TTC549 (cell line): ENCODE data around the gene ANP32A.

Experiments
- FAIRE-seq: peaks from 2 replicates; lab custom pipeline; 2012; peaks lifted over from hg19 to GRCh38; lab: Jason Lieb, UNC

Gene ANP32A

DNA sequence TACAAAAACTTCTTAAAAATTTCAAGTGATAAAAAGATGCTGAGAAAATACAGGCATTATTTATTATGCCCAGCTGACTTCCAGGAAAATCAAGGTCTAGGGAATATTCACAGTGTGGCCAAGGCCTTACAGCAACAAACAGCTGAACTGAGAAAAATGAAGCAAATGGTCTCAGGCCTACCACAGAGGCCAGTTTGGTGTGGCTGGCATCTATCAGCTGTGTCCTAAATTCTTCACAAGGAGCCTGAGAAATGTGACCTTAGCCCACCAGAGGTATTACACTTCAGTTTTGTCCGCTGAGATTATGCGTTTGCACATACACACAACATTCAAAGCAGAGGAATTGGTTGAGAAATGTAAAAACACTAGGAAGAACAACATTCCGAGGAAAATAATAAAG is 77.4 kb downstream of the ANP32A start:
- no peak for FAIRE-seq

DNA sequence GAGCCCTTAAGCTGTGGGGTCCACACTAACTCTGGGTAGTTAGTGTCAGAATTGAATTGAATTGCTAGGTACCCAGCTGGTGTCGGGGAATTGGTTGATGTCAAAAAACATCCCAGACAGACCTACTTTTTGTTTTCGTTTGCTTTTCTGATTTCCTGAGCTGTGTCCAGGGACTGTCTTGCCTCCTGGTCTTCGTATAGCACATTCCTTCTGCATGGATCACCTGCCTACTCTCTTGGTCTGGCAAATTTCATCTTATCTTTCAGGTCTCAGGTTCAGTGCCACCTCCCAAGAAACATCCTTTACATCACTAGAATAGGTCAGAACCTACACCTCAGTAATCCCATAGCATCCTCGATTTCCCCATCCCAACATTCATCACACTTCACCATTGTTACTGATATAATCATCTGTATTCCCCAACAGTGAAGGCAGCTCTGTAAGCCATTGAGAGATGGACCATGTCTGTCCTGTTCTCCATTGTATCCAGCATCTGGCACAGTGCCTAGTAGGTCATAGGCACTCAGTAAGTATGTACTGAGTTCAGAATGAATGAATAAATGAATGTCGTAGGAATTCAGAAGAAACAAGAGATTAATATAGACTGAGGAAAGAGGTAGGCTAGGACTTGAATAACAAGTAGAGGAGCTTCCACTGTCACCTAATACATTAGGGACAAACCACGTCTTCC is 81.2 kb downstream of the ANP32A start:
- no peak for FAIRE-seq

DNA sequence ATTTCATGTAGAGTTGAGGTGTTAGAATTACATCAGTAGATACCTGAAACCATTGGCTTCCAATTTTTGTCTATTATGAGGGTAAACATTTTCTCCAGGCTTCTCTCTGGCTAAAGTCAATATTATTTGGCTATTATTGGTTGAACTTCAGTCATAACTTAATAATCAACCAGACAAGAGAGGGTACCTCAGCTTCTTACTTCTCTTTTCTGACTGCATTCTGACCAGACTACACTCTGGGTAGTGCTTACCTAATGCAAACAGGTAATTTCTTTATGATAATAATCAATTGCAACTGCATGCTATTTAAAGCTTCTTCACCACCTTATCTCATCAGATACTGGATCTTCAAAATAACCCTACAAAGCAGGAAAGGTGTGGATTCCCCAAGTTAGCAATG is 85.1 kb downstream of the ANP32A start:
- FAIRE-seq = no peak

DNA sequence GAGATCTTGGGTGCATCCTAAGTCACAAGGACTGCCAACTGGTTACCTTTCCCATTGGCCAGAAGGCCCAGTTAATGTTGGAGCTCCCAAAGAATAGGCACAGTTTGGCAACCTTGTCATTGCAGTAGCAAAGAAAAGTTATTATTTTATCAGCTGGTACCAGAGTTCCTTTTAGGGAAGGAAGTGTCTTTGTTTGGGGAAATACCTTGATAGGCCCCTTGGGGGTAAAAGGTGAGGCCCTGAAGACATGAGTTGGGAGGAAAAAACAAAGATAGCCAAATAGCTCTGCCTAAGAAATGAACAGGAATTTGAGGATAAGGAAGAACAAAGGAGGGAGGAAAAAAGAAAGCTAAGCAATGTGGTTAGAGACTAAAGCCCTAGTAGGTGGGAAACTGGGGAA is 85.8 kb downstream of the ANP32A start:
- no peak for FAIRE-seq

DNA sequence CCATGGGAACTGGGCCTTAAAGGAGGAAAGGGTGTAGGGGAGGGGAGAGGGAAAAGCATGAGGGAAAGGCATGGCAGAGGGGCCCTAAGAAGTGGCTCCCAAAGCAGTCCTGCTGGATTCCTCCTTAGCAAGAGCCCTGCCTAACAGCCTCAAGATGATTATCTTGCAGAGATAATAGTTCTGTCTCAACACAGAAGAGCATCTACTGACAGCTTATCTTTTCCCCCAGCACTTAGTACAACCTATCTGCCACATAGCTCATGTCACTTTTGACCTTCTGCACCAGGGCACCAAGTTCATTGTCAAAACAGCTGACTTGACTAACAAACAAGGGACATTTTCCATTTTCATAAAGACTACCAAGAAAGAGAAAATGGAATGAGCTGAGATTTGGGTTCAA is 86.3 kb downstream of the ANP32A start:
- FAIRE-seq = no peak

DNA sequence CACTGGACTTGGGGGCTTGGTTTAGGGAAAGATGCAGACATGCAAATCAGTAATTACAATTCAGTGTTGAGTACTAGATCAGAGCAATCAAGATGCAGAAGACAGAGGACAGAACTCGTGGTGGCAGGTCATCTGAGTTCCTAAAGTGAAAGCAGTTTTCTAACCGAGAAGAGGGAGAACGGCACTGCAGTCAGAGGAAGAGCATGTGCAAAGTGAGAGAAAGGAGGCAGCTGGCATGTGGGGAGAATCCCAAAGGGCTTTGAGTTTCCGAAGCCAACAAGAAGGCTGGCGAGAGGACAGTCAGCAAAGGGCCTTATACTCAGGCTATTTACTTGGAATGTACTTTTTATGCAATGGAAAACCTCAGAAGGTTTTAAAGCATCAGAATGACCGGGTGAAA is 87.0 kb downstream of the ANP32A start:
- no peak for FAIRE-seq

DNA sequence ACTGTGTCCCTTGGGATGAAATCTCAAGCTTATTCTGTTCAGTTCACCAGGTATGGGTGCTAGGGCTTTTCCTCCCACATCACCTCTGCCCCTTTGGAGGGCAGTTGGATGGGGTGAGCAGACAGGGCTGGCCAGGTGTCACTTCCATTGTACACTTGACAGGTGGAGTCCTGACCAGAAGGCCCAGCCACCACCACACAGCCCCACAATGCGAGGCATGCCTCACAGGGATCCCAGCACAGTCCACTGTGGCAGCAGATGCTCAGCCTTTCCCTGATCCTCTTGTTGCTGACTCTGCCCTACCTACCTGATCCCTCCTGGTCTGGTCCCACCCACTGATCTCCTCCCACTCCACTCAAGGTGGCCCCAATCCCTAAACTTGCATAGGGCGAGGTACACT is 88.2 kb downstream of the ANP32A start:
- FAIRE-seq = no peak

DNA sequence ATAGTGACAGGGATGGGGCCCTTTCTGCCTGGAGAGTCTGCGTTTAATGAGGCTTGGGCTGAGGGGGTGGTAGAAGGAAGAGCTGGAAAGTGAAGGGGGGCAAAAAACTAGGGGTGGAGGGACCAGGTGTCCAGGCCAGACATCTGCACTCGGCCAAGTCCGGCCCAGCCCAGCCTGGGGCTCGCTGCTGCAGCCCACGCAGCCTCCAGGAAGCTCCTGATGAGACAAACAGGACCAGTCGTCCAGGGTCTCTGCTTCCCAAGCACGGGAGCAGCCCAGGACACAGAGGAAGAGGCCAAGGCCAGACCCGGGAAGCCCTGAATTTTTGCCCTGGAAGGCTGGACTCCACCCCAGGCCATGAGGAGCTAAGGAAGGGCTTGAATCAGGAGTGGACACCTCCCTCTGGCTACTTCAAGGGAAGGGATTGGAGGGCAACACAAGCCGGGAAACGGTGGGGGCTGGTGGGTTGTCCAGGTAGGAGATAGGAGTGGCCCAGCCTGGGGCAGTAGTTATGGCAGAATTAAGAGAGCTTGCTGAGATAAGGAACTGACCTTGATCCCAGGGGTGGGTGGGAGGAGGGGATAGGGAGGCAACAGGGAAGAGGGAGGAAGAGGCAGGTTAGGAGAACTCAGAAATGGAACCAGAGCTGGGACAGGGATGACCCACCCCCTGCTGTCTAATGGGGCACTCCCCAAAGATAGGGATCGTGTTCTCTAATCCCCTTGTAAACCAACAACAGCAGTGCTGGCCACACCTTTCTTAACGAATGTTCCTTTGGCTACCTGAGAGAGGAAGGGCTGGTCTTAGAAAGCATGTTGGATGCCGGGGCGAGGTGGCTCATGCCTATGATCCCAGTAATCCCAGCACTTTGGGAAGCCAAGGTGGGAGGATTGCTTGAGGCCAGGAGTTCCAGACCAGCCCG is 89.5 kb downstream of the ANP32A start:
- FAIRE-seq = no peak

DNA sequence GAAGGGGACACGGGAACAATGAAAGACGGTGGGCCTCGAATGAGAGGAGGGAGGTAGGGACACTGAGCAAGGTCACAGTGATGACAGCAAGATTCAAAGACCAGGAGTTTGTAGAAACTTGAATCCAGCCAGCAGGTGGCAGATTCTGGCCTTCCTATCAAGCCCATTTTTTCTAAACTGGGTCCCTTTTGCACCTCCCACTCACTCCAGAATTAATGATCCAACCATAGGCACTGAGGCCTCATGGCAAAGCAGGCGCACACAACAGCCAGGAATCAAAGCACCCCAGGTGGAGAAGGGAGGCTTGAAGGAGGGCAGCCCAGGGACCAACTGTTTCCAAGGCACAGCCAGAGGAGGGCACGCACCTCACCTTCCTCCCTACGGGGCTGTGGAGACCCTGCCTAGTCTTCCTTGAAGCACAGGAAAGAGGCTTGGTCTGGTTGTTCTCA is 90.2 kb downstream of the ANP32A start:
- no peak for FAIRE-seq

DNA sequence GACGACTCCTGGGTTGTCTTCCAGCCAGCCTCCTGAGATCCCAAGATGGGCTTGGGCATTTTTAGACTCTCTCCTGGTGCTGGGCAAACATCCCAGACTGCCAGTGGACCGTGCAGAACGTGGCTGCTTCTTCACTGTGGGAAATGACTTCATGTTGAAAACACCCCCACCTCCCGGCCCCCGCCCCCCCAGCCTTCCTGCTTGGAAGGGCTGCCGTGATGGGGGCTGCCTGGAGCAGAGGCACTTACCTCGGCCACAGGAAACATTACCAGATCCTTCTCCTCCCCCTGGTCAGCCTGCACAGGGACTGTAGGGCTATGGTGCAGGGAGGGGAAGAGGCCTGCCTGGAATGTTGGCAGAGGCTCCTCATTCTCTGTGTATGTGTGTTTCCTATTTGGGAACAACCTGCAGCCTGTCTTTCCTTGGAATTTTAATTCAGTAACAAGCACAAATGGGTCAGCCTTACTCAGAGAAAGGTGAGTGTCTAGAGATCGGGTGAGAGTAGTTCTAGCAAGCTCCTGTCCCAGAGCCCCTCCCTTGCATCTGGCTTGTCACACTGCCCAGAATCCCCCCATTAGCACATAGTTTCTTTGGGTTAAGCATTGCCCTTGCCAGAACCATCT is 90.8 kb downstream of the ANP32A start:
- FAIRE-seq = no peak
